Endothelial cell of umbilical vein (primary cell): Measurements from ENCODE around the gene ANO9. TPM values are rescaled to one million over a fixed set of nuclear protein-coding genes. Genes with fewer than 3 reads are reported as not detected.
A peak's percentile ranks its signal among the peaks of the same experiment; 100 is the strongest.

Source experiments
- BruUV-seq: library from RNA; stranded (reverse); fragments of 400-500 nt; replicated peaks from 2 replicates; lab custom pipeline; 2021; lab: Mats Ljungman, UMichigan
- CTCF ChIA-PET: fragments of 300-600, 350-600 bp; sonication (Branson Sonifier 250); formaldehyde crosslinking; loops from one replicate; lab custom pipeline; 2021; ENCODE audit warnings: antibody characterized with exemption, inconsistent platforms; lab: Charles Lee
- POLR2A ChIA-PET: fragments of 300-600, 350-600 bp; sonication (Branson Sonifier 250); formaldehyde crosslinking; loops from one replicate; lab custom pipeline; 2021; ENCODE audit warnings: antibody characterized with exemption, inconsistent platforms; lab: Charles Lee
- DNase-seq: peaks from one replicate; pipeline ENCODE4 v3.0.0-alpha.2; 2011; ENCODE audit warnings: low read depth, low spot score
- FAIRE-seq: peaks from 2 replicates; lab custom pipeline; 2011; peaks lifted over from hg19 to GRCh38; lab: Jason Lieb, UNC
- H2AFZ ChIP-seq: 2 replicates; pipeline ENCODE4 v1.6.0; 2012; ENCODE audit warnings: low read depth, low read length, control low read depth, inconsistent platforms
- H3K27ac ChIP-seq: 2 replicates; pipeline ENCODE4 v1.5.1; 2011; ENCODE audit warnings: low read depth, mild to moderate bottlenecking, control low read depth, low read length, moderate library complexity; ENCODE audit not compliant: insufficient read depth
- H3K27me3 ChIP-seq, 2 experiments: 2 replicates each; pipeline versions ENCODE4 v1.6.0 to v1.6.1; 2011; ENCODE audit warnings: low read length in 2 of 2, mixed read lengths in 1 of 2; ENCODE audit not compliant: control insufficient read depth in 2 of 2, insufficient read depth in 2 of 2
- H3K36me3 ChIP-seq, 2 experiments: 2 replicates in 1 of 2; 3 replicates in 1 of 2; pipeline ENCODE4 v1.5.1; 2011; ENCODE audit warnings: low read length in 2 of 2, mild to moderate bottlenecking in 1 of 2, moderate library complexity in 1 of 2; ENCODE audit not compliant: control insufficient read depth in 2 of 2, insufficient read depth in 2 of 2; ENCODE audit errors: extremely low read depth in 1 of 2
- H3K4me1 ChIP-seq: 3 replicates; pipeline ENCODE4 v1.5.1; 2011; ENCODE audit warnings: mild to moderate bottlenecking, low read length; ENCODE audit not compliant: control insufficient read depth, insufficient read depth; ENCODE audit errors: extremely low read depth
- H3K4me2 ChIP-seq: 2 replicates; pipeline ENCODE4 v1.6.1; 2011; ENCODE audit warnings: low read length, control low read depth, mixed read lengths; ENCODE audit not compliant: insufficient read depth
- H3K4me3 ChIP-seq, 3 experiments: fragments of 200-600 bp in 1 of 3; sonication (generic), shearing (Covaris generic) in 1 of 3; replicated peaks in 1 of 3; 2 replicates each; pipeline ENCODE4 v1.5.1; 2011 to 2016; ENCODE audit warnings: control low read depth in 3 of 3, low read length in 3 of 3, mild to moderate bottlenecking in 2 of 3, inconsistent platforms in 1 of 3, low read depth in 1 of 3, moderate library complexity in 1 of 3; ENCODE audit not compliant: insufficient read depth in 1 of 3
- H3K79me2 ChIP-seq: 2 replicates; pipeline ENCODE4 v1.6.0; 2012; ENCODE audit warnings: low read length, inconsistent platforms; ENCODE audit not compliant: control insufficient read depth, insufficient read depth
- H3K9ac ChIP-seq: replicated peaks from 2 replicates; pipeline ENCODE3; 2011; ENCODE audit warnings: low read length, control low read depth; ENCODE audit not compliant: insufficient read depth; ENCODE audit errors: extremely low read depth
- H3K9me1 ChIP-seq: replicated peaks from 3 replicates; pipeline ENCODE4 v1.6.0; 2011; ENCODE audit warnings: mild to moderate bottlenecking, low read length; ENCODE audit not compliant: control insufficient read depth, insufficient read depth; ENCODE audit errors: extremely low read depth
- H3K9me3 ChIP-seq: replicated peaks from 2 replicates; pipeline ENCODE4 v1.5.1; 2012; ENCODE audit warnings: low read length, inconsistent platforms; ENCODE audit not compliant: control insufficient read depth, insufficient read depth
- H4K20me1 ChIP-seq: replicated peaks from 2 replicates; pipeline ENCODE3; 2011; ENCODE audit warnings: mild to moderate bottlenecking, low read length; ENCODE audit not compliant: control insufficient read depth, insufficient read depth; ENCODE audit errors: extremely low read depth
- EZH2 ChIP-seq: IDR thresholded peaks from 2 replicates; pipeline ENCODE4 v1.6.1; 2012; ENCODE audit warnings: borderline replicate concordance, low read depth, mild to moderate bottlenecking, moderate library complexity, low read length, inconsistent platforms; ENCODE audit not compliant: severe bottlenecking
- FOS ChIP-seq: IDR thresholded peaks from 2 replicates; pipeline ENCODE4 v1.6.1; 2011; ENCODE audit warnings: mild to moderate bottlenecking, low read length, moderate library complexity, borderline replicate concordance; ENCODE audit not compliant: insufficient read depth
- GATA2 ChIP-seq: IDR thresholded peaks from 2 replicates; pipeline ENCODE4 v1.7.0; 2011; ENCODE audit warnings: low read depth, mild to moderate bottlenecking, moderate library complexity, mixed read lengths, low read length; ENCODE audit not compliant: insufficient read length, insufficient read depth
- JUN ChIP-seq: IDR thresholded peaks from 2 replicates; pipeline ENCODE4 v1.6.1; 2011; ENCODE audit warnings: borderline replicate concordance, low read depth; ENCODE audit not compliant: insufficient read length, insufficient read depth
- MYC ChIP-seq: IDR thresholded peaks from one replicate; pipeline ENCODE4 v1.6.1; 2011; ENCODE audit warnings: mild to moderate bottlenecking, low read depth, low read length
- POLR2A ChIP-seq: IDR thresholded peaks from 2 replicates; pipeline ENCODE4 v1.6.1; 2012; ENCODE audit warnings: low read depth, mild to moderate bottlenecking, control low read depth, low read length
- POLR2AphosphoS5 ChIP-seq: IDR thresholded peaks from 2 replicates; pipeline ENCODE4 v1.6.1; 2012; ENCODE audit warnings: low read depth, mild to moderate bottlenecking, control low read depth, low read length, moderate library complexity; ENCODE audit not compliant: insufficient read depth
- dilution Hi-C: fragments of 300-500 bp; cut with MboI; formaldehyde crosslinking; loops from one replicate; pipeline ENCODE4 v1.15.0; 2019; ENCODE audit warnings: low sequenced_read_pairs; ENCODE audit not compliant: extremely low pct_ligation_motif_present
- intact Hi-C: fragments of 100-400 bp; cut with micrococcal nuclease; formaldehyde crosslinking; loops from one replicate; pipeline ENCODE4 v1.10.0; 2022
- polyA plus RNA-seq, 4 experiments: library from polyadenylated mRNA; depleted of rRNA in 3 of 4; stranded (reverse) in 3 of 4; unstranded in 1 of 4; fragments of >200 nt; gene quantifications; 2 replicates each; pipeline versions ENCODE4 v1.2.1 to v1.2.3, GENCODE V29; 2011 to 2012; ENCODE audit warnings: missing spikeins in 1 of 4
- total RNA-seq: library from RNA; stranded (reverse); gene quantifications from 2 replicates; pipeline ENCODE4 v1.2.3, GENCODE V29; 2021
- TF ChIP-seq, protein P1 (sequence below), 2 donors: IDR thresholded peaks; 1 replicate in 1 of 2; 2 replicates in 1 of 2; pipeline ENCODE4 v1.5.1; 2011; ENCODE audit warnings: low read length in 2 of 2, mild to moderate bottlenecking in 2 of 2, moderate library complexity in 2 of 2, control low read depth in 1 of 2, inconsistent platforms in 1 of 2, low read depth in 1 of 2; ENCODE audit not compliant: insufficient read depth in 1 of 2; ENCODE audit errors: extremely low read depth in 1 of 2
- TF ChIP-seq, protein P2 (sequence below): IDR thresholded peaks from 2 replicates; pipeline ENCODE4 v1.6.1; 2011; ENCODE audit not compliant: insufficient read depth, insufficient read length

ANO9 gene
- total and polyA plus RNA-seq, 2 donors (not counting 3 experiments of a cell fraction or from before 2014, with no cell fraction given) = 0.23 TPM; not detected in 1

DNA sequence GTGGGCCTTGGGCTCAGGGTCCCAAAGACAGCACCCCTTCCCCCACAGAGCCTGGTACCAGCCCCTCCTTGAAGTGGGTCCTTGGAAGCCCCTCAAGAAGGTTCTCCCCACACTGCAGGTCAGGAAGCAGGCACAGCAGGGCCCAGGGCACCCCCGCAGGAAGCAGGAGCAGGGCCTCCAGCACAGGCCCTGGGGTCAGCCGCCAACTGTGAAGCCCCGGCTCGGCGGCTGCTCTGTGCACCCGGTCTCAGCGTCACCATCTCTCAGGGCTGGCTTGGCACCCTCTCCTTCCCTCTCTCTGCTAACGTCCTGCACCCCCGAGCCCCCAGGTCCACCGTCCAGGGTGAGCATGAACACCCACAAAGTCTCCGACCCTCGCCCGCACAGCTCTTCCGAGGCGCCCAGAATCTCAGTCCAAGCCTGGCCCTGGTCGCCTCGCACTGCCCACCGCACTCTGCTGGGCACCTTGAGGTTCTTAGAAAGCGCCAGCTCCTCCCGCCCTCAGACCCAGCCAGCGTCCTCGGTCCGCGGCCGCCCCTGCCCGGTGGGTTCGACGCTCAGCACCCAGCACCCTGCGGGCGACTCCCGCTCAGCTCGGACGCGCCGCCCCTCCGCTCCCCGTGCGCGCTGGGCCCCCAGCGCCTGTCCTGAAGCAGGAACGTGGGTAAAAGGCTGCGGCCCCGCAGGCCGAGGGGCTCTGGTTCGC lies 25.6 kb downstream of the ANO9 start:
- Histone ChIP-seq H3K9ac (peak overlapping the region; percentile 23), H3K4me1 (peaks cover 21% of the 10 kb centered on the region), H3K4me3 (peak overlapping the region in 2 of 3 experiments; percentile 30 to 40), H3K9me1 (no peaks in the 10 kb centered on the region), H3K4me2 (peak overlapping the region; percentile 69), H3K9me3 (no peaks in the 10 kb centered on the region), H3K27ac (peak overlapping the region; percentile 30), H3K27me3 (no peaks in the 10 kb centered on the region), H4K20me1 (no peaks in the 10 kb centered on the region), H2AFZ (peak overlapping the region; percentile 65), H3K79me2 (no peaks in the 10 kb centered on the region), H3K36me3 (no peaks in the 10 kb centered on the region)
- intact Hi-C loops = no loop called here
- ChIA-PET POLR2A (interaction anchor here (0.7 kb wide), 1 partner anchor 11 kb away, joined by 3 read pairs; no protein-coding TSS in a partner anchor), CTCF (interaction anchor here (1.0 to 2.0 kb wide), 7 partner anchors 9 to 165 kb away, joined by 3 to 20 read pairs (median 4); no protein-coding TSS in a partner anchor)
- DNase-seq = no peak
- BruUV-seq = no TSS peak
- no peak for FAIRE-seq
- TF ChIP-seq, protein P1, sequence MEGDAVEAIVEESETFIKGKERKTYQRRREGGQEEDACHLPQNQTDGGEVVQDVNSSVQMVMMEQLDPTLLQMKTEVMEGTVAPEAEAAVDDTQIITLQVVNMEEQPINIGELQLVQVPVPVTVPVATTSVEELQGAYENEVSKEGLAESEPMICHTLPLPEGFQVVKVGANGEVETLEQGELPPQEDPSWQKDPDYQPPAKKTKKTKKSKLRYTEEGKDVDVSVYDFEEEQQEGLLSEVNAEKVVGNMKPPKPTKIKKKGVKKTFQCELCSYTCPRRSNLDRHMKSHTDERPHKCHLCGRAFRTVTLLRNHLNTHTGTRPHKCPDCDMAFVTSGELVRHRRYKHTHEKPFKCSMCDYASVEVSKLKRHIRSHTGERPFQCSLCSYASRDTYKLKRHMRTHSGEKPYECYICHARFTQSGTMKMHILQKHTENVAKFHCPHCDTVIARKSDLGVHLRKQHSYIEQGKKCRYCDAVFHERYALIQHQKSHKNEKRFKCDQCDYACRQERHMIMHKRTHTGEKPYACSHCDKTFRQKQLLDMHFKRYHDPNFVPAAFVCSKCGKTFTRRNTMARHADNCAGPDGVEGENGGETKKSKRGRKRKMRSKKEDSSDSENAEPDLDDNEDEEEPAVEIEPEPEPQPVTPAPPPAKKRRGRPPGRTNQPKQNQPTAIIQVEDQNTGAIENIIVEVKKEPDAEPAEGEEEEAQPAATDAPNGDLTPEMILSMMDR (IDR thresholded peaks at IDR 0.05; ENCODE audit: extremely low read depth in 1 of 2, insufficient read depth in 1 of 2, low read depth in 1 of 2, low read length in 2 of 2) = no peak
- TF ChIP-seq POLR2A (no peak), JUN (no peak), EZH2 (no peak), POLR2AphosphoS5 (no peak), GATA2 (no peak), FOS (no peak), MYC (no peak)
- TF ChIP-seq, protein P2, sequence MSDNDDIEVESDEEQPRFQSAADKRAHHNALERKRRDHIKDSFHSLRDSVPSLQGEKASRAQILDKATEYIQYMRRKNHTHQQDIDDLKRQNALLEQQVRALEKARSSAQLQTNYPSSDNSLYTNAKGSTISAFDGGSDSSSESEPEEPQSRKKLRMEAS = no peak
- dilution Hi-C loops = no loop called here
